ENCODE results near the gene KCNH1.

KCNH1 gene, protein sequence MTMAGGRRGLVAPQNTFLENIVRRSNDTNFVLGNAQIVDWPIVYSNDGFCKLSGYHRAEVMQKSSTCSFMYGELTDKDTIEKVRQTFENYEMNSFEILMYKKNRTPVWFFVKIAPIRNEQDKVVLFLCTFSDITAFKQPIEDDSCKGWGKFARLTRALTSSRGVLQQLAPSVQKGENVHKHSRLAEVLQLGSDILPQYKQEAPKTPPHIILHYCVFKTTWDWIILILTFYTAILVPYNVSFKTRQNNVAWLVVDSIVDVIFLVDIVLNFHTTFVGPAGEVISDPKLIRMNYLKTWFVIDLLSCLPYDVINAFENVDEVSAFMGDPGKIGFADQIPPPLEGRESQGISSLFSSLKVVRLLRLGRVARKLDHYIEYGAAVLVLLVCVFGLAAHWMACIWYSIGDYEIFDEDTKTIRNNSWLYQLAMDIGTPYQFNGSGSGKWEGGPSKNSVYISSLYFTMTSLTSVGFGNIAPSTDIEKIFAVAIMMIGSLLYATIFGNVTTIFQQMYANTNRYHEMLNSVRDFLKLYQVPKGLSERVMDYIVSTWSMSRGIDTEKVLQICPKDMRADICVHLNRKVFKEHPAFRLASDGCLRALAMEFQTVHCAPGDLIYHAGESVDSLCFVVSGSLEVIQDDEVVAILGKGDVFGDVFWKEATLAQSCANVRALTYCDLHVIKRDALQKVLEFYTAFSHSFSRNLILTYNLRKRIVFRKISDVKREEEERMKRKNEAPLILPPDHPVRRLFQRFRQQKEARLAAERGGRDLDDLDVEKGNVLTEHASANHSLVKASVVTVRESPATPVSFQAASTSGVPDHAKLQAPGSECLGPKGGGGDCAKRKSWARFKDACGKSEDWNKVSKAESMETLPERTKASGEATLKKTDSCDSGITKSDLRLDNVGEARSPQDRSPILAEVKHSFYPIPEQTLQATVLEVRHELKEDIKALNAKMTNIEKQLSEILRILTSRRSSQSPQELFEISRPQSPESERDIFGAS

DNA sequence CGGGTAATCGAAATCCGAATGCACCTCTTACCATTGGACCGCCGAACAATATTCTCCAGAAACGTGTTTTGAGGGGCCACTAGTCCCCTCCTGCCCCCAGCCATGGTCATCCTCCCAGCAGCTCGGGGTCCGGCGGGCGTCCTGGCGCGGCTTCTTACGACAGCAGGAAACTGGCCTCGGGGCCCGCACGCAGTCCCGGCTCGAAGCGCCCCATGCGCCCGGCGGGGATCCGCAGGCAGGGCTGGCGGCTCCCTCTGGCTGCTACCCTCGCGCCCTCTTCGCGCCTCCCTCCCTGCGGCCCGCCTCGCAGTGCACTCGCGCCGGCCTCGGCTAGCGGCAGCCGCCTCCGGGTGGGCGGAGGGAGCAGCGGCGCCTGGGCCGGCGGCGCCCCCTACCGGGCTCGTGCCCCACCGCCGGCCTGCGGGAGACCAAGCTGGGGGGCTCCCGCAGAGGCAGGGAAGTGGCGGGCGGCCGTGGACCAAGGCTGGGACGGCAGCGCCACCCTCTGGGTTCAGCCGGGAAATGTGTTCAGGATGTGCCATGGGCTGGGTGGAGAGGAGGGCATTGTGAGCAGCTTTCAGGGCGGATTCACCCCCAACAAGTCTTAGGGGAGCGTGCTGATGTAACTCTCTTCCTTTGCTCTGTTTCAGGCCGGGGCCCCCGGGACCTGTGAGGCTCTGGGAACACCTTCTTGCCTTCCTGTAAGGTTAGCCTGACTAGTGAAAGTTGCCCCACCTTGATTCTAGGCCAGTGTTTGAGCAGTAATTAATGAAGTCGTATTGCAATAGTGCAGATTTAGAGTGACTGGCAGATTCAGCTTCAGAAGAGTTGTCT is at the start of gene KCNH1:
KCNH1 (minus strand) TSS at position 313 of the 834 bp plus-strand sequence; CDS start at position 110, 203 bp downstream.
- H3K27ac ChIP-seq: no peak within 1 kb of the TSS
- H3K4me1 ChIP-seq (ENCODE audit: low read depth, poor library complexity, severe bottlenecking): peaks cover 4% of the 10 kb centered on the region
- peak within 1 kb of the TSS; percentile 53 for H3K4me2 ChIP-seq
- no peaks in the 10 kb centered on the region for H3K79me2 ChIP-seq (ENCODE audit: insufficient read depth, low read depth)
- peak within 1 kb of the TSS; percentile 37 for H3K4me3 ChIP-seq (IDR thresholded peaks at IDR 0.05; ENCODE audit: insufficient read depth, low read depth, low read length)
- H3K9ac ChIP-seq: no peak within 1 kb of the TSS; the same call in 1 of the 2 replicates
- TF ChIP-seq, protein P1, sequence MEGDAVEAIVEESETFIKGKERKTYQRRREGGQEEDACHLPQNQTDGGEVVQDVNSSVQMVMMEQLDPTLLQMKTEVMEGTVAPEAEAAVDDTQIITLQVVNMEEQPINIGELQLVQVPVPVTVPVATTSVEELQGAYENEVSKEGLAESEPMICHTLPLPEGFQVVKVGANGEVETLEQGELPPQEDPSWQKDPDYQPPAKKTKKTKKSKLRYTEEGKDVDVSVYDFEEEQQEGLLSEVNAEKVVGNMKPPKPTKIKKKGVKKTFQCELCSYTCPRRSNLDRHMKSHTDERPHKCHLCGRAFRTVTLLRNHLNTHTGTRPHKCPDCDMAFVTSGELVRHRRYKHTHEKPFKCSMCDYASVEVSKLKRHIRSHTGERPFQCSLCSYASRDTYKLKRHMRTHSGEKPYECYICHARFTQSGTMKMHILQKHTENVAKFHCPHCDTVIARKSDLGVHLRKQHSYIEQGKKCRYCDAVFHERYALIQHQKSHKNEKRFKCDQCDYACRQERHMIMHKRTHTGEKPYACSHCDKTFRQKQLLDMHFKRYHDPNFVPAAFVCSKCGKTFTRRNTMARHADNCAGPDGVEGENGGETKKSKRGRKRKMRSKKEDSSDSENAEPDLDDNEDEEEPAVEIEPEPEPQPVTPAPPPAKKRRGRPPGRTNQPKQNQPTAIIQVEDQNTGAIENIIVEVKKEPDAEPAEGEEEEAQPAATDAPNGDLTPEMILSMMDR (conservative IDR thresholded peaks at IDR 0.05; ENCODE audit: low read depth, low read length): peak; percentile 97
- H3K36me3 ChIP-seq (ENCODE audit: insufficient read depth): no peaks in the 10 kb centered on the region
- H3K27me3 ChIP-seq (ENCODE audit: insufficient read depth, low read depth): no peaks in the 10 kb centered on the region
- H2AFZ ChIP-seq (ENCODE audit: low read depth): peak within 1 kb of the TSS; percentile 74
- no peaks in the 10 kb centered on the region for H4K20me1 ChIP-seq (ENCODE audit: insufficient read depth)

DNA sequence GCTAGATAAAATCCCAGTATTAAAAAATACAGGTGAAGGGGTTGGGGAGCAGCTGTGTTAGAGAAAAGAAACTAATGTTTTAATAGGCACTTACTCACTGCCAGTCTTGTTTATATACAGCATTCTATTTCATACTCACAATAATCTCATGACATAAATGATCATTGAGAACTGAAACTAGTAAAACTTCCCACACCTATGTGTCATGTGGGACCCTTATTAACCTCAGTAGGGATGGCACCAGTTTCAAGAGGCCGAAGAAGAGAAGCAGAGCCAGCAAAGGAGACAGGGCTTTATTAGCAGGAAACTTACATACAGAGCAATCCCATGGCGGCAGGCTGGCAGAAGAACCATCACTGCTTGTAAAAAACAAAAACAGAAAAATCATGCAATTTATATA is 48.8 kb upstream of the KCNH1 start:
- no peaks in the 10 kb centered on the region for H4K20me1 ChIP-seq (ENCODE audit: insufficient read depth)
- no peak overlapping the region for H3K9ac ChIP-seq
- H3K4me3 ChIP-seq (IDR thresholded peaks at IDR 0.05; ENCODE audit: insufficient read depth, low read depth, low read length): no peak overlapping the region
- H3K4me2 ChIP-seq: no peak overlapping the region
- no peak overlapping the region for H3K27ac ChIP-seq
- no peak overlapping the region for H2AFZ ChIP-seq (ENCODE audit: low read depth)
- H3K79me2 ChIP-seq (ENCODE audit: insufficient read depth, low read depth): no peaks in the 10 kb centered on the region
- H3K36me3 ChIP-seq (ENCODE audit: insufficient read depth): no peaks in the 10 kb centered on the region
- no peaks in the 10 kb centered on the region for H3K4me1 ChIP-seq (ENCODE audit: low read depth, poor library complexity, severe bottlenecking)
- TF ChIP-seq, protein P1 (conservative IDR thresholded peaks at IDR 0.05; ENCODE audit: low read depth, low read length): no peak
- H3K27me3 ChIP-seq (ENCODE audit: insufficient read depth, low read depth): no peaks in the 10 kb centered on the region

DNA sequence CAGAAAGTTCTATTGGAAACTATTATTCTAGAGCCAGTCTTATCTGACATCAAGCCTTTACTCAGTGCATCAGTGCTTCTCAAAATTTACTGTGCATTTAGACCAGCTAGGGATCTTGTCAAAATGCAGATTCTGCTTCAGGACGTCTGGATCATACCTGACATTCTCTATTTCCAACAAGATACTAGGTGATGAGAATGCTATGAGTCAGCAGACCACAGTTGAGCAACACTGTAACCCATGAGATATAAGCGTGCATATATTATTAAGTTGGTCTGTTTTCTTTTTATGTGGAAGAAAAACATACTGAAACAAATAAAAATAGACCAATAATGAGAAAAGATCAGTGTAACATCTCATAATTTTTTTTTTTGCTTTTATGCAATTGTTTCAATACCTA is 40.4 kb upstream of the KCNH1 start:
- Histone ChIP-seq H3K27ac (no peak overlapping the region), H3K4me3 (IDR thresholded peaks at IDR 0.05; ENCODE audit: insufficient read depth, low read depth, low read length) (no peak overlapping the region), H3K9ac (no peak overlapping the region), H3K36me3 (ENCODE audit: insufficient read depth) (no peaks in the 10 kb centered on the region), H3K4me2 (no peak overlapping the region), H2AFZ (ENCODE audit: low read depth) (no peak overlapping the region), H3K27me3 (ENCODE audit: insufficient read depth, low read depth) (no peaks in the 10 kb centered on the region), H3K4me1 (ENCODE audit: low read depth, poor library complexity, severe bottlenecking) (no peaks in the 10 kb centered on the region), H4K20me1 (ENCODE audit: insufficient read depth) (no peaks in the 10 kb centered on the region), H3K79me2 (ENCODE audit: insufficient read depth, low read depth) (no peaks in the 10 kb centered on the region)
- TF ChIP-seq, protein P1 (conservative IDR thresholded peaks at IDR 0.05; ENCODE audit: low read depth, low read length): no peak

DNA sequence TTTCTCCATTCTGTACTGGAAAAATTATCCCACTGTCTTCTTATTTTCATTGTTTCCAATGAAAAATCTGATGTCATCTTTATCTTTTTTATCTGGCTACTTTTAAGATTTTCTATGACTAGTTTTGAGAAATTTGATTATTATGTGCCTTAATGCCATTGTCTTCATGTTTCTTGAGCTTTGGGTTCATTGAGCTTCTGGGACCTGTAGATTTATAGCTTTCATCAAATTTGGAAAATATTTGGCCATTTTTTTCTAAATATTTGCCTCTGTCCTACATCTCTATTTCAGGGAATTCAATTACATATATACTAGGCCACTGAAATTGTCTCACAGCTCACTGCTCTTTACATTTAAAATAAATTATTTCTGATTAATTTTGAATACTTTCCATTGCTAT is 38.7 kb upstream of the KCNH1 start:
- Histone ChIP-seq H3K4me3 (IDR thresholded peaks at IDR 0.05; ENCODE audit: insufficient read depth, low read depth, low read length) (no peak overlapping the region), H3K27ac (no peak overlapping the region), H3K36me3 (ENCODE audit: insufficient read depth) (no peaks in the 10 kb centered on the region), H4K20me1 (ENCODE audit: insufficient read depth) (no peaks in the 10 kb centered on the region), H3K4me1 (ENCODE audit: low read depth, poor library complexity, severe bottlenecking) (no peaks in the 10 kb centered on the region), H3K79me2 (ENCODE audit: insufficient read depth, low read depth) (no peaks in the 10 kb centered on the region), H2AFZ (ENCODE audit: low read depth) (no peak overlapping the region), H3K4me2 (no peak overlapping the region), H3K27me3 (ENCODE audit: insufficient read depth, low read depth) (no peaks in the 10 kb centered on the region), H3K9ac (no peak overlapping the region)
- TF ChIP-seq, protein P1 (conservative IDR thresholded peaks at IDR 0.05; ENCODE audit: low read depth, low read length): no peak
